Gastroesophageal sphincter (tissue), 4 donors: ENCODE measurements around the gene CASQ2. TPM values are rescaled to one million over a fixed set of nuclear protein-coding genes. Genes with fewer than 3 reads are reported as not detected.

Experiments
- ATAC-seq: fragments of 150-250 bp; one replicate; pipeline ENCODE4 v1.9.1; 2016; ENCODE audit warnings: mild to moderate bottlenecking, moderate library complexity
- H3K27ac ChIP-seq, 4 donors: fragments of 200-600 bp; sonication (generic) in 3 of 4; 1 replicate in 3 of 4; 2 replicates in 1 of 4; pipeline ENCODE4 v1.5.1; 2016 to 2019
- H3K27me3 ChIP-seq: fragments of 200-600 bp; sonication (generic); one replicate; pipeline ENCODE4 v1.5.1; 2019
- H3K36me3 ChIP-seq, 2 donors: fragments of 200-600 bp; sonication (generic); one replicate each; pipeline ENCODE4 v1.5.1; 2019; ENCODE audit warnings: control low read depth in 1 of 2
- H3K4me1 ChIP-seq, 3 donors: fragments of 200-600 bp; sonication (generic); 1 replicate in 2 of 3; 2 replicates in 1 of 3; pipeline ENCODE4 v1.5.1; 2016 to 2019; ENCODE audit warnings: control low read depth in 2 of 3
- H3K4me3 ChIP-seq, 2 donors: fragments of 200-600 bp; sonication (generic); one replicate each; pipeline ENCODE4 v1.5.1; 2019; ENCODE audit warnings: mild to moderate bottlenecking in 1 of 2, moderate library complexity in 1 of 2
- H3K9me3 ChIP-seq, 3 donors: fragments of 200-600 bp; sonication (generic); one replicate each; pipeline ENCODE4 v1.5.1; 2017 to 2019; ENCODE audit warnings: control low read depth in 2 of 3
- CTCF ChIP-seq, 4 experiments: fragments of 200-600 bp in 2 of 4; fragments of 450-650 bp in 2 of 4; sonication (generic) in 1 of 4; IDR thresholded peaks; one replicate each; pipeline ENCODE4 v1.5.1; 2017 to 2019; ENCODE audit warnings: antibody characterized with exemption in 4 of 4, mild to moderate bottlenecking in 2 of 4, moderate library complexity in 2 of 4
- EP300 ChIP-seq: sonication (generic); formaldehyde crosslinking; IDR thresholded peaks from one replicate; pipeline ENCODE4 v1.6.1; 2017; ENCODE audit warnings: antibody characterized with exemption, mild to moderate bottlenecking
- POLR2A ChIP-seq, 2 donors: fragments of 450-650 bp; IDR thresholded peaks; one replicate each; pipeline ENCODE4 v1.6.1; 2017; ENCODE audit warnings: antibody characterized with exemption in 2 of 2, mild to moderate bottlenecking in 2 of 2, moderate library complexity in 1 of 2
- POLR2AphosphoS5 ChIP-seq: sonication (generic); formaldehyde crosslinking; IDR thresholded peaks from one replicate; pipeline ENCODE4 v1.6.1; 2017; ENCODE audit warnings: antibody characterized with exemption
- WGBS, 2 donors: methylation state at CpG; one replicate each; pipeline ENCODE4 v1.1.5; 2018; ENCODE audit warnings: low coverage in 1 of 2; 5-methylcytosine and 5-hydroxymethylcytosine counted together
- total RNA-seq, 4 donors: library from RNA; depleted of rRNA; stranded (reverse); fragments of >200 nt; gene quantifications; one replicate each; pipeline ENCODE4 v1.1.0, GENCODE V29; 2016

CASQ2 gene
- total RNA-seq, 4 donors from 2014 or later, result 86.2 to 147 (median 133) TPM

GRCh38 chr1:115771847-115772457 is 3.4 kb upstream of the CASQ2 start:
- no peaks in the 10 kb centered on the region for H3K36me3 ChIP-seq
- TF ChIP-seq CTCF (IDR thresholded peaks at IDR 0.05) (peak; percentile 67 to 93 (median 90)), POLR2A (IDR thresholded peaks at IDR 0.05) (no peak), POLR2AphosphoS5 (peak; percentile 52), EP300 (no peak)
- H3K4me3 ChIP-seq, result peak overlapping the region in 1 of 2 donors; percentile 38
- ATAC-seq, result peak; percentile 87
- H3K27ac ChIP-seq, result peak overlapping the region; percentile 8 to 73 (median 67)
- 18 to 35% methylated on average over 8 to 9 of the region's 10 CpGs for WGBS, 2 donors
- H3K27me3 ChIP-seq, result no peaks in the 10 kb centered on the region
- peaks cover 0 to 36% (median 10%) of the 10 kb centered on the region in 3 donors for H3K4me1 ChIP-seq
- no peaks in the 10 kb centered on the region for H3K9me3 ChIP-seq

- no peaks in the 10 kb centered on the region for H3K36me3 ChIP-seq
- peak overlapping the region in 1 of 2 donors; percentile 38 for H3K4me3 ChIP-seq
- WGBS, 2 donors, result 46 to 60% methylated on average over 13 to 14 of the region's 14 CpGs
- TF ChIP-seq POLR2A (IDR thresholded peaks at IDR 0.05) (no peak), POLR2AphosphoS5 (no peak), CTCF (IDR thresholded peaks at IDR 0.05) (no peak), EP300 (no peak)
- no peak for ATAC-seq
- peak overlapping the region; percentile 8 to 73 (median 67) for H3K27ac ChIP-seq
- peaks cover 0 to 36% (median 10%) of the 10 kb centered on the region in 3 donors for H3K4me1 ChIP-seq
- H3K27me3 ChIP-seq, result no peaks in the 10 kb centered on the region
- no peaks in the 10 kb centered on the region for H3K9me3 ChIP-seq
Observed at GRCh38 chr1:115771094-115771846, 2.8 kb upstream of the CASQ2 start.

- H3K27ac ChIP-seq, result peak overlapping the region; percentile 75 to 86 (median 84)
- ATAC-seq, result peak; percentile 65
- H3K27me3 ChIP-seq, result no peaks in the 10 kb centered on the region
Observed at GRCh38 chr1:115767403-115767802, 1.1 kb downstream of the CASQ2 start.

GRCh38 chr1:115765091-115765490 is 3.4 kb downstream of the CASQ2 start:
- H3K27me3 ChIP-seq, result no peaks in the 10 kb centered on the region
- TF ChIP-seq POLR2A (IDR thresholded peaks at IDR 0.05), result no peak
- TF ChIP-seq POLR2AphosphoS5, result no peak
- TF ChIP-seq EP300, result no peak
- TF ChIP-seq CTCF (IDR thresholded peaks at IDR 0.05), result no peak
- WGBS, 2 donors, result 13% methylated on average over 1 of the region's 1 CpG
- peak overlapping the region in 2 of 4 donors; percentile 84 to 86 for H3K27ac ChIP-seq
- H3K4me1 ChIP-seq, result peaks cover 2 to 45% (median 3%) of the 10 kb centered on the region in 3 donors
- no peaks in the 10 kb centered on the region for H3K9me3 ChIP-seq
- ATAC-seq, result no peak
- peaks cover 0 to 3% of the 10 kb centered on the region in 2 donors for H3K36me3 ChIP-seq
- peak overlapping the region in 1 of 2 donors; percentile 7 for H3K4me3 ChIP-seq

More at GRCh38 chr1:115767403-115767802, 1.1 kb downstream of the CASQ2 start:
- Histone ChIP-seq H3K36me3 (no peaks in the 10 kb centered on the region), H3K4me1 (peaks cover 2 to 68% (median 10%) of the 10 kb centered on the region in 3 donors), H3K4me3 (peak overlapping the region; percentile 42 to 50), H3K9me3 (no peaks in the 10 kb centered on the region)
- TF ChIP-seq CTCF (IDR thresholded peaks at IDR 0.05), result no peak
- TF ChIP-seq POLR2AphosphoS5, result peak; percentile 80
- TF ChIP-seq POLR2A (IDR thresholded peaks at IDR 0.05), result no peak
- no peak for TF ChIP-seq EP300
- WGBS, 2 donors, result 20% methylated on average over 3 of the region's 4 CpGs; no CpG with 5 or more reads in 1 of the 2 donors
